ENCODE measurements around the gene MGAT4D. TPM values are rescaled to one million over a fixed set of nuclear protein-coding genes. Genes with fewer than 3 reads are reported as not detected.

The MGAT4D gene
- total RNA-seq, 4 donors from 2014 or later: not detected

GRCh38 chr4:140485939-140486338 lies 12.2 kb downstream of the MGAT4D start:
- DNase-seq (ENCODE audit: extremely low spot score): no peak
- intact Hi-C loops (cut with DNase I): no loop called here
- no peak overlapping the region for H3K4me3 ChIP-seq
- no peak overlapping the region for H3K27ac ChIP-seq (replicated peaks in 1 of 4)
- H3K4me1 ChIP-seq: no peaks in the 10 kb centered on the region
- no peak for TF ChIP-seq EP300 (IDR thresholded peaks at IDR 0.05)
- H3K36me3 ChIP-seq: no peaks in the 10 kb centered on the region
- WGBS: 54% methylated on average over 1 of the region's 1 CpG
- peaks cover 0 to 8% (median 0%) of the 10 kb centered on the region in 4 donors for H3K9me3 ChIP-seq
- H3K27me3 ChIP-seq: no peaks in the 10 kb centered on the region

- intact Hi-C loops (cut with DNase I): no loop called here
- no peak for TF ChIP-seq POLR2AphosphoS5 (IDR thresholded peaks at IDR 0.05)
- TF ChIP-seq EP300 (IDR thresholded peaks at IDR 0.05): no peak
- no peak for TF ChIP-seq POLR2A (IDR thresholded peaks at IDR 0.05; ENCODE audit: low read depth)
- no peak for TF ChIP-seq CTCF (IDR thresholded peaks at IDR 0.05)
- Histone ChIP-seq H3K4me1 (no peaks in the 10 kb centered on the region), H3K27ac (replicated peaks in 1 of 4) (no peak overlapping the region), H3K27me3 (no peaks in the 10 kb centered on the region), H3K36me3 (no peaks in the 10 kb centered on the region), H3K4me3 (no peak overlapping the region), H3K9me3 (peaks cover 0 to 8% (median 0%) of the 10 kb centered on the region in 4 donors)
- 83% methylated on average over 4 of the region's 4 CpGs for WGBS
- DNase-seq (ENCODE audit: extremely low spot score): no peak
These were observed 14.6 kb downstream of the MGAT4D start for GRCh38 chr4:140483445-140483844.

GRCh38 chr4:140472156-140472555 lies 25.9 kb downstream of the MGAT4D start:
- no peaks in the 10 kb centered on the region for H3K9me3 ChIP-seq
- H3K4me1 ChIP-seq: no peaks in the 10 kb centered on the region
- DNase-seq (ENCODE audit: extremely low spot score): no peak
- no peaks in the 10 kb centered on the region for H3K27me3 ChIP-seq
- TF ChIP-seq CTCF (IDR thresholded peaks at IDR 0.05): no peak
- TF ChIP-seq EP300 (IDR thresholded peaks at IDR 0.05): no peak
- no peak for TF ChIP-seq POLR2A (IDR thresholded peaks at IDR 0.05; ENCODE audit: low read depth)
- TF ChIP-seq POLR2AphosphoS5 (IDR thresholded peaks at IDR 0.05): no peak
- H3K4me3 ChIP-seq: no peak overlapping the region
- no peak overlapping the region for H3K27ac ChIP-seq (replicated peaks in 1 of 4)
- intact Hi-C loops (cut with DNase I): no loop called here
- no peaks in the 10 kb centered on the region for H3K36me3 ChIP-seq
- 84% methylated on average over 2 of the region's 2 CpGs for WGBS

- 70% methylated on average over 25 of the region's 27 CpGs for WGBS
- Histone ChIP-seq H3K27ac (replicated peaks in 1 of 4) (no peak overlapping the region), H3K36me3 (no peaks in the 10 kb centered on the region), H3K27me3 (no peaks in the 10 kb centered on the region), H3K9me3 (no peaks in the 10 kb centered on the region), H3K4me3 (no peak overlapping the region), H3K4me1 (no peaks in the 10 kb centered on the region)
- DNase-seq (ENCODE audit: extremely low spot score): no peak
- intact Hi-C loops (cut with DNase I): no loop called here
- TF ChIP-seq POLR2A (IDR thresholded peaks at IDR 0.05; ENCODE audit: low read depth) (no peak), POLR2AphosphoS5 (IDR thresholded peaks at IDR 0.05) (no peak), CTCF (IDR thresholded peaks at IDR 0.05) (no peak)
These were observed 28.0 kb downstream of the MGAT4D start for GRCh38 chr4:140469791-140470733.

GRCh38 chr4:140466146-140466545 lies 31.9 kb downstream of the MGAT4D start:
- H3K4me3 ChIP-seq: no peak overlapping the region
- no peaks in the 10 kb centered on the region for H3K4me1 ChIP-seq
- H3K27ac ChIP-seq (replicated peaks in 1 of 4): no peak overlapping the region
- no peaks in the 10 kb centered on the region for H3K9me3 ChIP-seq
- DNase-seq (ENCODE audit: extremely low spot score): no peak
- TF ChIP-seq POLR2A (IDR thresholded peaks at IDR 0.05; ENCODE audit: low read depth): no peak
- TF ChIP-seq POLR2AphosphoS5 (IDR thresholded peaks at IDR 0.05): no peak
- no peak for TF ChIP-seq EP300 (IDR thresholded peaks at IDR 0.05)
- no peak for TF ChIP-seq CTCF (IDR thresholded peaks at IDR 0.05)
- intact Hi-C loops (cut with DNase I): no loop called here
- H3K36me3 ChIP-seq: no peaks in the 10 kb centered on the region
- no peaks in the 10 kb centered on the region for H3K27me3 ChIP-seq
- 76% methylated on average over 1 of the region's 1 CpG for WGBS
